GM12878 (cell line): ENCODE data around the gene PROSER2. TPM values are rescaled to one million over a fixed set of nuclear protein-coding genes. Genes with fewer than 3 reads are reported as not detected.

Source experiments
- ATAC-seq: fragments of 200-7000 bp; cut with Tn5 transposase; 3 replicates; pipeline ENCODE4 v1.9.1; 2020; ENCODE audit warnings: mild to moderate bottlenecking, moderate library complexity
- BruUV-seq: library from RNA; stranded (reverse); fragments of 400-500 nt; replicated peaks from 2 replicates; lab custom pipeline; 2021; lab: Mats Ljungman, UMichigan
- CTCF ChIA-PET: fragments of 300-600 bp; sonication (Branson Sonifier 250); formaldehyde crosslinking; extraction: SDS; loops from one replicate; lab custom pipeline; 2021; ENCODE audit warnings: inconsistent platforms; lab: Yijun Ruan, JAX
- POLR2A ChIA-PET: fragments of 350-600 bp; formaldehyde crosslinking; extraction: SDS; loops from one replicate; lab custom pipeline; 2021; ENCODE audit warnings: inconsistent platforms; lab: Charles Lee
- RAD21 ChIA-PET: fragments of 300-600 bp; sonication (Branson Sonifier 250); formaldehyde crosslinking; loops from one replicate; lab custom pipeline; 2023; ENCODE audit warnings: antibody characterized with exemption; ENCODE audit not compliant: unreplicated experiment; lab: Charles Lee
- SMC1A ChIA-PET: fragments of 300-600 bp; sonication (Branson Sonifier 250); formaldehyde crosslinking; loops from one replicate; lab custom pipeline; 2023; ENCODE audit not compliant: unreplicated experiment, uncharacterized antibody; lab: Charles Lee
- DNase-seq: peaks from one replicate; pipeline ENCODE4 v3.0.0-alpha.2; 2011; ENCODE audit warnings: low read depth, low spot score
- FAIRE-seq: peaks from 3 replicates; lab custom pipeline; 2011; peaks lifted over from hg19 to GRCh38; lab: Jason Lieb, UNC
- H2AFZ ChIP-seq: 2 replicates; pipeline ENCODE4 v1.6.0; 2011; ENCODE audit warnings: low read depth, low read length, control low read depth; ENCODE audit not compliant: control insufficient read depth
- H3K27ac ChIP-seq: 2 replicates; pipeline ENCODE4 v1.5.1; 2011; ENCODE audit warnings: control low read depth; ENCODE audit not compliant: control insufficient read depth, insufficient read depth
- H3K27me3 ChIP-seq, 2 experiments: replicated peaks in 1 of 2; 2 replicates each; pipeline versions ENCODE4 v1.6.0 to v1.6.1; 2011; ENCODE audit warnings: low read length in 1 of 2; ENCODE audit not compliant: control insufficient read depth in 2 of 2, insufficient read depth in 2 of 2
- H3K36me3 ChIP-seq, 2 experiments: 2 replicates each; pipeline ENCODE4 v1.5.1; 2011; ENCODE audit warnings: low read length in 1 of 2; ENCODE audit not compliant: control insufficient read depth in 2 of 2, insufficient read depth in 2 of 2
- H3K4me1 ChIP-seq: 2 replicates; pipeline ENCODE4 v1.6.1; 2011; ENCODE audit warnings: mild to moderate bottlenecking, low read length, moderate library complexity, mixed read lengths; ENCODE audit not compliant: control insufficient read depth, insufficient read depth
- H3K4me2 ChIP-seq: 2 replicates; pipeline ENCODE4 v1.6.0; 2011; ENCODE audit warnings: control low read depth; ENCODE audit not compliant: control insufficient read depth, insufficient read depth
- H3K4me3 ChIP-seq: fragments of 200-600 bp; sonication (generic); 2 replicates; pipeline ENCODE4 v1.5.1; 2016
- H3K79me2 ChIP-seq: 2 replicates; pipeline ENCODE4 v1.6.0; 2011; ENCODE audit warnings: low read length; ENCODE audit not compliant: control insufficient read depth, insufficient read depth
- H3K9ac ChIP-seq: 2 replicates; pipeline ENCODE4 v1.8.0; 2011; ENCODE audit warnings: low read length, control low read depth, mixed read lengths; ENCODE audit not compliant: control insufficient read depth, insufficient read depth
- H3K9me3 ChIP-seq: replicated peaks from 3 replicates; pipeline ENCODE4 v1.5.1; 2011; ENCODE audit warnings: mild to moderate bottlenecking, low read length; ENCODE audit not compliant: control insufficient read depth, insufficient read depth
- H4K20me1 ChIP-seq: 2 replicates; pipeline ENCODE4 v1.6.0; 2011; ENCODE audit not compliant: control insufficient read depth, insufficient read depth
- BCL11A ChIP-seq: IDR thresholded peaks from 2 replicates; pipeline ENCODE4 v1.6.1; 2011; ENCODE audit warnings: low read depth, low read length
- FOXK2 ChIP-seq: fragments of 450-650 bp; IDR thresholded peaks from 2 replicates; pipeline ENCODE4 v1.6.1; 2017; ENCODE audit warnings: mild to moderate bottlenecking, moderate library complexity
- MYC ChIP-seq: IDR thresholded peaks from 2 replicates; pipeline ENCODE4 v1.6.1; 2011; ENCODE audit warnings: mild to moderate bottlenecking, low read length, moderate library complexity, inconsistent platforms; ENCODE audit not compliant: insufficient read depth, insufficient replicate concordance, insufficient read length, severe bottlenecking
- SREBF1 ChIP-seq: IDR thresholded peaks from 2 replicates; pipeline ENCODE4 v1.6.1; 2012; ENCODE audit warnings: mild to moderate bottlenecking, low read length
- SRF ChIP-seq, 2 experiments: IDR thresholded peaks; 2 replicates each; pipeline ENCODE4 v1.6.1; 2011; ENCODE audit warnings: low read depth in 2 of 2, low read length in 2 of 2, mild to moderate bottlenecking in 1 of 2, moderate library complexity in 1 of 2
- TARDBP ChIP-seq: IDR thresholded peaks from 2 replicates; pipeline ENCODE4 v1.6.1; 2016; ENCODE audit warnings: borderline replicate concordance
- WGBS: methylation state at CpG from one replicate; pipeline ENCODE4 v1.1.6; 2016; ENCODE audit warnings: low lambda C conversion rate; ENCODE audit not compliant: insufficient replicate concordance, insufficient coverage; ENCODE audit errors: missing lambda C conversion rate; 5-methylcytosine and 5-hydroxymethylcytosine counted together
- in situ Hi-C: fragments of 300-500 bp; cut with MboI; formaldehyde crosslinking; loops from 9 replicates; pipeline ENCODE4 v1.14.3; 2018; ENCODE audit warnings: mixed read lengths
- intact Hi-C: fragments of 100-400 bp; cut with micrococcal nuclease; formaldehyde crosslinking; loops from one replicate; pipeline ENCODE4 v1.14.2; 2022; ENCODE audit not compliant: unreplicated experiment
- polyA plus RNA-seq, 11 experiments: library from polyadenylated mRNA; depleted of rRNA in 4 of 11; unstranded in 6 of 11; stranded (reverse) in 5 of 11; fragments of >200 nt; fragmentation: Nextera tagmentation in 4 of 11; fragmentation: Illumina TruSeq in 1 of 11; extraction: Ambion mirVana in 4 of 11; extraction: Trizol in 1 of 11; gene quantifications; 1 replicate in 1 of 11; 2 replicates in 10 of 11; pipeline versions ENCODE4 v1.2.1 to v1.2.3, GENCODE V29; 2011 to 2016; ENCODE audit warnings: inconsistent platforms in 2 of 11, missing spikeins in 2 of 11, low read depth in 1 of 11
- total RNA-seq, 4 experiments: library from RNA; depleted of rRNA in 3 of 4; stranded (reverse); fragments of >200 nt in 3 of 4; fragmentation: Illumina TruSeq in 1 of 4; extraction: Trizol in 1 of 4; gene quantifications; 2 replicates each; pipeline versions ENCODE4 v1.2.1 to v1.2.3, GENCODE V29; 2013 to 2021

PROSER2 gene
- total and polyA plus RNA-seq, 10 of the 15 experiments (the other 5 are each of a cell fraction or from before 2014, with no cell fraction given): 0.04 to 0.25 (median 0.07) TPM; not detected in 6

GRCh38 chr10:11856089-11856488, 32.9 kb downstream of the PROSER2 start (continued):
- no peak for TF ChIP-seq BCL11A
- TF ChIP-seq FOXK2: no peak
- no peak for TF ChIP-seq SREBF1
- TF ChIP-seq SRF (IDR thresholded peaks at IDR 0.05; ENCODE audit: low read depth in 2 of 2, low read length in 2 of 2): no peak

GRCh38 chr10:11856678-11857077, 33.5 kb downstream of the PROSER2 start:
- ChIA-PET CTCF (interaction anchor here (0.6 to 1.8 kb wide), 3 partner anchors 37 to 129 kb away, joined by 3 to 5 read pairs (median 3); no protein-coding TSS in a partner anchor), RAD21 (no interaction called here)
- H3K79me2 ChIP-seq: no peaks in the 10 kb centered on the region

GRCh38 chr10:11858093-11858492, 34.9 kb downstream of the PROSER2 start:
- intact Hi-C loops (no loop called here), in situ Hi-C loops (no loop called here)
- ChIA-PET RAD21 (interaction anchor here (0.6 to 1.2 kb wide), 2 partner anchors 17 to 243 kb away, joined by 5 to 7 read pairs; no protein-coding TSS in a partner anchor), CTCF (interaction anchor here (0.6 to 1.1 kb wide), 4 partner anchors 9 to 301 kb away, joined by 3 to 4 read pairs (median 3); no protein-coding TSS in a partner anchor), POLR2A (no interaction called here), SMC1A (no interaction called here)
- BruUV-seq: no TSS peak
- ATAC-seq (no peak), DNase-seq (no peak), FAIRE-seq (no peak)
- Histone ChIP-seq H3K4me2 (no peak overlapping the region), H3K9me3 (no peaks in the 10 kb centered on the region), H3K79me2 (no peaks in the 10 kb centered on the region), H4K20me1 (no peaks in the 10 kb centered on the region), H2AFZ (no peak overlapping the region), H3K4me1 (peaks cover 5% of the 10 kb centered on the region), H3K9ac (no peak overlapping the region), H3K4me3 (no peak overlapping the region), H3K27ac (no peak overlapping the region), H3K27me3 (no peaks in the 10 kb centered on the region), H3K36me3 (no peaks in the 10 kb centered on the region)
- no peak for TF ChIP-seq MYC
- WGBS: 44% methylated on average over 6 of the region's 6 CpGs

More at GRCh38 chr10:11856678-11857077, 33.5 kb downstream of the PROSER2 start:
- 48% methylated on average over 8 of the region's 8 CpGs for WGBS
- Histone ChIP-seq H3K4me3 (no peak overlapping the region), H3K4me2 (no peak overlapping the region), H4K20me1 (no peaks in the 10 kb centered on the region), H3K4me1 (no peaks in the 10 kb centered on the region), H2AFZ (no peak overlapping the region), H3K27ac (no peak overlapping the region), H3K36me3 (no peaks in the 10 kb centered on the region), H3K9me3 (no peaks in the 10 kb centered on the region), H3K27me3 (no peaks in the 10 kb centered on the region; a peak in 1 of 4 replicates), H3K9ac (no peak overlapping the region)
- in situ Hi-C loops: no loop called here
- no peak for TF ChIP-seq TARDBP
- intact Hi-C loops: no loop called here
- BruUV-seq: no TSS peak
- ChIA-PET POLR2A (no interaction called here), SMC1A (no interaction called here)
- no peak for ATAC-seq
- no peak for FAIRE-seq
- DNase-seq: no peak
